Stimulated activated CD8-positive, alpha-beta memory T cell treated with anti-CD3 and anti-CD28 coated beads, Interleukin-7, amount 100 ng/mL, for 4 hours (primary cell): ENCODE results near the gene NAIF1.
A peak's percentile ranks its signal among the peaks of the same experiment; 100 is the strongest.
"Not testable (repeated sequence)": the region's sequence is repeated elsewhere in the genome, so short reads cannot be mapped to it uniquely, and the experiment has no call there.

Experiments
- DNase-seq, 2 donors: peaks; one replicate each; pipeline ENCODE4 v3.0.0-alpha.2; 2020; ENCODE audit warnings: low read depth in 2 of 2

NAIF1 gene

GRCh38 chr9:128059365-128059983, 7.6 kb downstream of the NAIF1 start:
- no peak for DNase-seq

GRCh38 chr9:128057724-128058409, 9.3 kb downstream of the NAIF1 start:
- no peak for DNase-seq

- DNase-seq = no peak
These were observed 10.0 kb downstream of the NAIF1 start for GRCh38 chr9:128056887-128057723.

- no peak for DNase-seq
These were observed 11.0 kb downstream of the NAIF1 start for GRCh38 chr9:128056086-128056485.

- no peak for DNase-seq
These were observed 11.6 kb downstream of the NAIF1 start for GRCh38 chr9:128055344-128056040.

GRCh38 chr9:128054087-128054486, 13.0 kb downstream of the NAIF1 start:
- no peak for DNase-seq

GRCh38 chr9:128053560-128053959, 13.6 kb downstream of the NAIF1 start:
- DNase-seq = no peak

- DNase-seq = no peak
These were observed 15.0 kb downstream of the NAIF1 start for GRCh38 chr9:128051932-128052709.

GRCh38 chr9:128049843-128050242, 17.3 kb downstream of the NAIF1 start:
- no peak for DNase-seq

- DNase-seq = no peak
These were observed 18.5 kb downstream of the NAIF1 start for GRCh38 chr9:128048663-128049062.

GRCh38 chr9:128047231-128047630, 19.9 kb downstream of the NAIF1 start:
- no peak for DNase-seq

- no peak for DNase-seq
These were observed 21.3 kb downstream of the NAIF1 start for GRCh38 chr9:128045831-128046230.

- DNase-seq = not testable (repeated sequence)
These were observed 21.7 kb downstream of the NAIF1 start for GRCh38 chr9:128045409-128045808.

- no peak for DNase-seq
These were observed 23.7 kb downstream of the NAIF1 start for GRCh38 chr9:128043467-128043868.

- DNase-seq = no peak
These were observed 25.1 kb downstream of the NAIF1 start for GRCh38 chr9:128042043-128042442.

GRCh38 chr9:128040783-128041182, 26.3 kb downstream of the NAIF1 start:
- not testable (repeated sequence) for DNase-seq

GRCh38 chr9:128036522-128036921, 30.6 kb downstream of the NAIF1 start:
- DNase-seq = not testable (repeated sequence)

GRCh38 chr9:128034821-128035652, 32.1 kb downstream of the NAIF1 start:
- DNase-seq = peak; percentile 35 to 39

- DNase-seq = no peak
These were observed 33.5 kb downstream of the NAIF1 start for GRCh38 chr9:128033609-128034008.

GRCh38 chr9:128027705-128028104, 39.4 kb downstream of the NAIF1 start:
- DNase-seq = no peak
